B cell (primary cell): ENCODE data around the gene PTPRM. TPM values are rescaled to one million over a fixed set of nuclear protein-coding genes. Genes with fewer than 3 reads are reported as not detected.

Experiments
- ATAC-seq: fragments of 200-7000 bp; cut with Tn5 transposase; one replicate; pipeline ENCODE4 v1.10.0; 2021; ENCODE audit warnings: low read depth, mild to moderate bottlenecking, moderate number of reproducible peaks, moderate library complexity
- CTCF ChIA-PET: fragments of 350-600 bp; sonication (Branson Sonifier 250); formaldehyde crosslinking; loops from one replicate; lab custom pipeline; 2021; ENCODE audit warnings: antibody characterized with exemption, inconsistent platforms; lab: Charles Lee
- POLR2A ChIA-PET: fragments of 350-600 bp; sonication (Branson Sonifier 250); formaldehyde crosslinking; loops from one replicate; lab custom pipeline; 2021; ENCODE audit warnings: antibody characterized with exemption; lab: Charles Lee
- DNase-seq: peaks from one replicate; pipeline ENCODE4 v3.0.0; 2013
- H2AFZ ChIP-seq: 2 replicates; pipeline ENCODE4 v1.6.1; 2012; ENCODE audit warnings: mild to moderate bottlenecking, low read depth, low read length; ENCODE audit not compliant: insufficient read depth, poor library complexity, severe bottlenecking
- H3K27ac ChIP-seq, 2 donors: 1 replicate in 1 of 2; 2 replicates in 1 of 2; pipeline ENCODE4 v1.5.1; 2012 to 2013; ENCODE audit warnings: low read length in 2 of 2, mild to moderate bottlenecking in 2 of 2, moderate library complexity in 1 of 2
- H3K27me3 ChIP-seq, 4 experiments: fragments of 200-600 bp in 1 of 4; sonication (generic) in 1 of 4; replicated peaks in 1 of 4; 1 replicate in 2 of 4; 2 replicates in 2 of 4; pipeline versions ENCODE4 v1.6.1 to v1.7.0; 2013 to 2016; ENCODE audit warnings: low read length in 3 of 4, mild to moderate bottlenecking in 2 of 4, mixed read lengths in 1 of 4, moderate library complexity in 1 of 4; ENCODE audit not compliant: insufficient read depth in 4 of 4, control insufficient read depth in 3 of 4; ENCODE audit errors: control extremely low read depth in 1 of 4
- H3K36me3 ChIP-seq, 2 experiments: replicated peaks in 1 of 2; 1 replicate in 1 of 2; 2 replicates in 1 of 2; pipeline versions ENCODE4 v1.6.1 to v1.7.1; 2013; ENCODE audit warnings: low read length in 1 of 2; ENCODE audit not compliant: insufficient read depth in 2 of 2, control insufficient read depth in 1 of 2; ENCODE audit errors: control extremely low read depth in 1 of 2, extremely low read depth in 1 of 2
- H3K4me1 ChIP-seq, 2 donors: fragments of 200-600 bp in 1 of 2; sonication (generic) in 1 of 2; 1 replicate in 1 of 2; 2 replicates in 1 of 2; pipeline versions ENCODE4 v1.5.1 to v1.6.1; 2013 to 2017; ENCODE audit warnings: low read length in 2 of 2; ENCODE audit not compliant: control insufficient read depth in 2 of 2, insufficient read depth in 2 of 2
- H3K4me2 ChIP-seq: replicated peaks from 2 replicates; pipeline ENCODE3; 2012; ENCODE audit warnings: mild to moderate bottlenecking, low read depth, low read length; ENCODE audit not compliant: poor library complexity, severe bottlenecking
- H3K4me3 ChIP-seq, 5 experiments: fragments of 200-600 bp in 1 of 5; sonication (generic) in 1 of 5; 1 replicate in 3 of 5; 2 replicates in 2 of 5; pipeline versions ENCODE4 v1.5.1 to v1.7.0; 2011 to 2016; ENCODE audit warnings: low read length in 4 of 5, mild to moderate bottlenecking in 4 of 5, low read depth in 2 of 5, control low read depth in 1 of 5, moderate library complexity in 1 of 5; ENCODE audit not compliant: insufficient read depth in 1 of 5; ENCODE audit errors: control extremely low read depth in 1 of 5, extremely low read depth in 1 of 5
- H3K79me2 ChIP-seq: fragments of 200-600 bp; sonication (generic); one replicate; pipeline ENCODE4 v1.6.0; 2016; ENCODE audit warnings: low read length; ENCODE audit not compliant: control insufficient read depth, insufficient read depth
- H3K9ac ChIP-seq: fragments of 200-600 bp; sonication (generic); 2 replicates; pipeline ENCODE4 v1.6.1; 2017; ENCODE audit warnings: mild to moderate bottlenecking, low read length, moderate library complexity
- H3K9me3 ChIP-seq, 3 donors: one replicate each; pipeline versions ENCODE4 v1.6.1 to v1.7.1; 2013; ENCODE audit warnings: low read length in 2 of 3; ENCODE audit not compliant: control insufficient read depth in 2 of 3, insufficient read depth in 1 of 3; ENCODE audit errors: control extremely low read depth in 1 of 3
- H4K20me1 ChIP-seq: 2 replicates; pipeline ENCODE4 v1.6.0; 2012; ENCODE audit warnings: mild to moderate bottlenecking, low read length; ENCODE audit not compliant: insufficient read depth, control insufficient read depth, poor library complexity, severe bottlenecking
- H3K27ac Mint-ChIP-seq: one replicate; pipeline ENCODE4 v1.8.0; 2021; ENCODE audit warnings: mixed read lengths
- H3K27me3 Mint-ChIP-seq: one replicate; pipeline ENCODE4 v1.8.0; 2021; ENCODE audit warnings: mixed read lengths
- H3K4me1 Mint-ChIP-seq: one replicate; pipeline ENCODE4 v1.8.0; 2021; ENCODE audit warnings: mixed read lengths
- H3K4me3 Mint-ChIP-seq: one replicate; pipeline ENCODE4 v1.8.0; 2021; ENCODE audit warnings: mixed read lengths
- H3K9me3 Mint-ChIP-seq: one replicate; pipeline ENCODE4 v1.8.0; 2022; ENCODE audit warnings: mixed read lengths; ENCODE audit not compliant: insufficient read depth
- CTCF ChIP-seq: fragments of 200-600 bp; IDR thresholded peaks from one replicate; pipeline ENCODE4 v1.8.0; 2022; ENCODE audit warnings: antibody characterized with exemption, mild to moderate bottlenecking
- EZH2 ChIP-seq: IDR thresholded peaks from 2 replicates; pipeline ENCODE4 v1.6.1; 2012; ENCODE audit warnings: borderline replicate concordance, low read depth, mild to moderate bottlenecking, moderate library complexity, low read length; ENCODE audit not compliant: insufficient read depth, poor library complexity, severe bottlenecking
- WGBS: methylation state at CpG from one replicate; pipeline ENCODE4 v1.1.5; 2013; ENCODE audit warnings: missing lambda C conversion rate; ENCODE audit not compliant: insufficient coverage; 5-methylcytosine and 5-hydroxymethylcytosine counted together
- intact Hi-C: fragments of 100-400 bp; cut with micrococcal nuclease; formaldehyde crosslinking; loops from one replicate; pipeline ENCODE4 v1.10.0; 2022
- polyA plus RNA-seq: library from polyadenylated mRNA; depleted of rRNA; stranded (reverse); fragments of >200 nt; gene quantifications from 2 replicates; pipeline ENCODE4 v1.2.3, GENCODE V29; 2012
- total RNA-seq, 2 donors: library from RNA; stranded (reverse); fragments of 120-200 nt in 1 of 2; gene quantifications; 1 replicate in 1 of 2; 2 replicates in 1 of 2; pipeline versions ENCODE4 v1.2.3 to v1.2.4, GENCODE V29; 2013 to 2022

PTPRM gene
- total and polyA plus RNA-seq, 2 donors (not counting 1 experiment from before 2014, with no cell fraction given), result 0.20 to 0.89 TPM

- ChIA-PET POLR2A (no interaction called here), CTCF (no interaction called here)
- TF ChIP-seq EZH2 (no peak), CTCF (no peak)
- Histone ChIP-seq H3K4me3 (no peak overlapping the region), H3K9ac (no peak overlapping the region), H2AFZ (no peak overlapping the region), H3K27me3 (no peaks in the 10 kb centered on the region), H3K27ac (no peak overlapping the region), H3K9me3 (no peaks in the 10 kb centered on the region), H3K79me2 (no peaks in the 10 kb centered on the region), H3K4me1 (no peaks in the 10 kb centered on the region), H3K36me3 (no peaks in the 10 kb centered on the region), H3K4me2 (no peak overlapping the region), H4K20me1 (no peaks in the 10 kb centered on the region)
- no peak for DNase-seq
- Mint-ChIP-seq H3K27me3 (no peaks in the 10 kb centered on the region), H3K4me3 (no peak overlapping the region), H3K27ac (no peak overlapping the region), H3K9me3 (no peaks in the 10 kb centered on the region), H3K4me1 (no peaks in the 10 kb centered on the region)
- no peak for ATAC-seq
- WGBS, result no CpG with 5 or more reads among the region's 3 CpGs
- intact Hi-C loops, result no loop called here
Observed at GRCh38 chr18:8252371-8252770, 685.3 kb downstream of the PTPRM start.

- no peak for TF ChIP-seq EZH2
- no peaks in the 10 kb centered on the region for H3K27me3 Mint-ChIP-seq
- intact Hi-C loops, result no loop called here
Observed at GRCh38 chr18:8253944-8254343, 686.8 kb downstream of the PTPRM start.

More at GRCh38 chr18:8253944-8254343, 686.8 kb downstream of the PTPRM start:
- no CpG with 5 or more reads among the region's 1 CpG for WGBS
- ChIA-PET CTCF (no interaction called here), POLR2A (no interaction called here)
- no peaks in the 10 kb centered on the region for H3K9me3 ChIP-seq
- no peak overlapping the region for H3K4me3 ChIP-seq
- Mint-ChIP-seq H3K4me1 (no peaks in the 10 kb centered on the region), H3K4me3 (no peak overlapping the region), H3K9me3 (no peaks in the 10 kb centered on the region), H3K27ac (no peak overlapping the region)
- H3K27ac ChIP-seq, result no peak overlapping the region
- DNase-seq, result no peak
- H3K4me1 ChIP-seq, result no peaks in the 10 kb centered on the region
- no peaks in the 10 kb centered on the region for H3K79me2 ChIP-seq
- no peak overlapping the region for H3K4me2 ChIP-seq
- H3K27me3 ChIP-seq, result no peaks in the 10 kb centered on the region
- no peak for ATAC-seq
- H2AFZ ChIP-seq, result no peak overlapping the region
- no peaks in the 10 kb centered on the region for H4K20me1 ChIP-seq
- no peaks in the 10 kb centered on the region for H3K36me3 ChIP-seq
- H3K9ac ChIP-seq, result no peak overlapping the region
